Measurements from ENCODE around the gene VIT. TPM values are rescaled to one million over a fixed set of nuclear protein-coding genes. Genes with fewer than 3 reads are reported as not detected.
A peak's percentile ranks its signal among the peaks of the same experiment; 100 is the strongest.

The VIT gene
- total RNA-seq, 4 donors from 2014 or later: 21.3 to 42.7 (median 28.9) TPM

GRCh38 chr2:36702781-36703180 lies 6.3 kb downstream of the VIT start:
- WGBS, 2 donors (ENCODE audit: low coverage in 1 of 2): 80% methylated on average over 1 of the region's 3 CpGs; no CpG with 5 or more reads in 1 of the 2 donors
- TF ChIP-seq EP300 (IDR thresholded peaks at IDR 0.05) (no peak), CTCF (IDR thresholded peaks at IDR 0.05) (no peak), POLR2AphosphoS5 (IDR thresholded peaks at IDR 0.05) (no peak), POLR2A (IDR thresholded peaks at IDR 0.05) (no peak)
- Histone ChIP-seq H3K9me3 (no peaks in the 10 kb centered on the region), H3K4me1 (peaks cover 0 to 21% (median 0%) of the 10 kb centered on the region in 3 donors), H3K27me3 (no peaks in the 10 kb centered on the region), H3K36me3 (no peaks in the 10 kb centered on the region), H3K27ac (no peak overlapping the region), H3K4me3 (no peak overlapping the region)
- no peak for ATAC-seq

GRCh38 chr2:36704475-36705150 lies 8.1 kb downstream of the VIT start:
- TF ChIP-seq CTCF (IDR thresholded peaks at IDR 0.05): no peak
- TF ChIP-seq POLR2A (IDR thresholded peaks at IDR 0.05): no peak
- TF ChIP-seq POLR2AphosphoS5 (IDR thresholded peaks at IDR 0.05): no peak
- TF ChIP-seq EP300 (IDR thresholded peaks at IDR 0.05): no peak
- Histone ChIP-seq H3K27ac (peak overlapping the region; percentile 22 to 67 (median 62)), H3K9me3 (no peaks in the 10 kb centered on the region), H3K4me3 (no peak overlapping the region), H3K36me3 (no peaks in the 10 kb centered on the region), H3K4me1 (peaks cover 0 to 21% (median 0%) of the 10 kb centered on the region in 3 donors), H3K27me3 (no peaks in the 10 kb centered on the region)
- ATAC-seq: peak; percentile 59
- 63 to 94% methylated on average over 2 to 3 of the region's 6 CpGs for WGBS, 2 donors (ENCODE audit: low coverage in 1 of 2)

GRCh38 chr2:36705326-36706020 lies 9.0 kb downstream of the VIT start:
- Histone ChIP-seq H3K4me1 (peaks cover 0 to 21% (median 0%) of the 10 kb centered on the region in 3 donors), H3K27ac (peak overlapping the region; percentile 22 to 67 (median 62))
- ATAC-seq: no peak

GRCh38 chr2:36706021-36706876 lies 9.7 kb downstream of the VIT start:
- Histone ChIP-seq H3K36me3 (no peaks in the 10 kb centered on the region), H3K4me1 (peaks cover 0 to 21% (median 0%) of the 10 kb centered on the region in 3 donors), H3K27ac (peak overlapping the region in 3 of 4 donors; percentile 58 to 67 (median 66)), H3K4me3 (no peak overlapping the region), H3K27me3 (no peaks in the 10 kb centered on the region), H3K9me3 (peaks cover 0 to 9% (median 0%) of the 10 kb centered on the region in 3 donors)
- 47 to 61% methylated on average over 5 of the region's 5 CpGs for WGBS, 2 donors (ENCODE audit: low coverage in 1 of 2)
- ATAC-seq: peak; percentile 31
- TF ChIP-seq CTCF (IDR thresholded peaks at IDR 0.05) (no peak), EP300 (IDR thresholded peaks at IDR 0.05) (no peak), POLR2A (IDR thresholded peaks at IDR 0.05) (no peak), POLR2AphosphoS5 (IDR thresholded peaks at IDR 0.05) (no peak)

More at GRCh38 chr2:36705326-36706020, 9.0 kb downstream of the VIT start:
- Histone ChIP-seq H3K4me3 (no peak overlapping the region), H3K9me3 (peaks cover 0 to 1% (median 0%) of the 10 kb centered on the region in 3 donors), H3K27me3 (no peaks in the 10 kb centered on the region), H3K36me3 (no peaks in the 10 kb centered on the region)
- TF ChIP-seq POLR2A (IDR thresholded peaks at IDR 0.05) (no peak), CTCF (IDR thresholded peaks at IDR 0.05) (no peak), EP300 (IDR thresholded peaks at IDR 0.05) (no peak), POLR2AphosphoS5 (IDR thresholded peaks at IDR 0.05) (no peak)
- WGBS, 2 donors (ENCODE audit: low coverage in 1 of 2): 69 to 92% methylated on average over 7 to 9 of the region's 9 CpGs
